ENCODE results near the gene ADCY9. TPM values are rescaled to one million over a fixed set of nuclear protein-coding genes. Genes with fewer than 3 reads are reported as not detected.

Gene ADCY9
- total RNA-seq, 1 donor from 2014 or later = 11.4 TPM

GRCh38 chr16:4005731-4006130 is 110.5 kb downstream of the ADCY9 start:
- DNase-seq (ENCODE audit: low read depth) (no peak), FAIRE-seq (no peak)
- peaks cover 3% of the 10 kb centered on the region for H3K27me3 Mint-ChIP-seq (ENCODE audit: low read depth, unreplicated experiment)
- no peaks in the 10 kb centered on the region for H3K9me3 Mint-ChIP-seq (ENCODE audit: unreplicated experiment)
- Histone ChIP-seq H3K27ac (ENCODE audit: low read depth, low read length) (no peak overlapping the region), H3K4me3 (ENCODE audit: insufficient read depth, low read depth, low read length) (no peak overlapping the region), H3K9ac (ENCODE audit: low read length) (no peak overlapping the region), H4K20me1 (ENCODE audit: insufficient read depth, low read length) (no peaks in the 10 kb centered on the region), H3K79me2 (ENCODE audit: insufficient read depth, low read length) (no peaks in the 10 kb centered on the region), H3K36me3 (ENCODE audit: insufficient read depth, low read length) (no peaks in the 10 kb centered on the region), H3K4me1 (ENCODE audit: insufficient read depth, low read length) (no peaks in the 10 kb centered on the region), H3K4me2 (ENCODE audit: low read length) (no peak overlapping the region), H2AFZ (ENCODE audit: low read depth, low read length) (no peak overlapping the region), H3K9me3 (ENCODE audit: insufficient read depth, low read depth, low read length) (no peaks in the 10 kb centered on the region), H3K27me3 (ENCODE audit: insufficient read depth, low read length) (no peaks in the 10 kb centered on the region)
- no peaks in the 10 kb centered on the region for H3K4me1 Mint-ChIP-seq (ENCODE audit: low read depth, unreplicated experiment)
- TF ChIP-seq CTCF (IDR thresholded peaks at IDR 0.05; ENCODE audit: insufficient read depth, low read depth, low read length) = no peak
- TF ChIP-seq EZH2 (IDR thresholded peaks at IDR 0.05; ENCODE audit: insufficient read depth, low read length) = no peak
- H3K4me3 Mint-ChIP-seq (ENCODE audit: unreplicated experiment) = no peak overlapping the region
- H3K27ac Mint-ChIP-seq (ENCODE audit: unreplicated experiment) = no peak overlapping the region
- peaks cover 7% of the 10 kb centered on the region for H3K36me3 Mint-ChIP-seq (ENCODE audit: low read depth, unreplicated experiment)

- H4K20me1 ChIP-seq (ENCODE audit: insufficient read depth, low read length) = no peaks in the 10 kb centered on the region
- H3K36me3 ChIP-seq (ENCODE audit: insufficient read depth, low read length) = no peaks in the 10 kb centered on the region
- H3K9ac ChIP-seq (ENCODE audit: low read length) = no peak overlapping the region
- H3K4me3 ChIP-seq (ENCODE audit: insufficient read depth, low read depth, low read length) = no peak overlapping the region
- Mint-ChIP-seq H3K4me1 (ENCODE audit: low read depth, unreplicated experiment) (no peaks in the 10 kb centered on the region), H3K27ac (ENCODE audit: unreplicated experiment) (no peak overlapping the region), H3K36me3 (ENCODE audit: low read depth, unreplicated experiment) (peaks cover 5% of the 10 kb centered on the region), H3K27me3 (ENCODE audit: low read depth, unreplicated experiment) (peaks cover 3% of the 10 kb centered on the region), H3K9me3 (ENCODE audit: unreplicated experiment) (no peaks in the 10 kb centered on the region), H3K4me3 (ENCODE audit: unreplicated experiment) (no peak overlapping the region)
- no peak for FAIRE-seq
- no peak for TF ChIP-seq CTCF (IDR thresholded peaks at IDR 0.05; ENCODE audit: insufficient read depth, low read depth, low read length)
- TF ChIP-seq EZH2 (IDR thresholded peaks at IDR 0.05; ENCODE audit: insufficient read depth, low read length) = no peak
- H3K79me2 ChIP-seq (ENCODE audit: insufficient read depth, low read length) = no peaks in the 10 kb centered on the region
- no peak overlapping the region for H3K27ac ChIP-seq (ENCODE audit: low read depth, low read length)
- no peak overlapping the region for H3K4me2 ChIP-seq (ENCODE audit: low read length)
- no peak overlapping the region for H2AFZ ChIP-seq (ENCODE audit: low read depth, low read length)
- no peaks in the 10 kb centered on the region for H3K4me1 ChIP-seq (ENCODE audit: insufficient read depth, low read length)
- no peaks in the 10 kb centered on the region for H3K27me3 ChIP-seq (ENCODE audit: insufficient read depth, low read length)
- H3K9me3 ChIP-seq (ENCODE audit: insufficient read depth, low read depth, low read length) = no peaks in the 10 kb centered on the region
- DNase-seq (ENCODE audit: low read depth) = no peak
These were observed 111.0 kb downstream of the ADCY9 start for GRCh38 chr16:4005281-4005680.

GRCh38 chr16:4004206-4004605 is 112.0 kb downstream of the ADCY9 start:
- Mint-ChIP-seq H3K36me3 (ENCODE audit: low read depth, unreplicated experiment) (peaks cover 5% of the 10 kb centered on the region), H3K27ac (ENCODE audit: unreplicated experiment) (no peak overlapping the region), H3K4me1 (ENCODE audit: low read depth, unreplicated experiment) (peaks cover 5% of the 10 kb centered on the region), H3K9me3 (ENCODE audit: unreplicated experiment) (no peaks in the 10 kb centered on the region), H3K4me3 (ENCODE audit: unreplicated experiment) (no peak overlapping the region), H3K27me3 (ENCODE audit: low read depth, unreplicated experiment) (peaks cover 3% of the 10 kb centered on the region)
- no peak overlapping the region for H3K4me3 ChIP-seq (ENCODE audit: insufficient read depth, low read depth, low read length)
- no peak overlapping the region for H3K4me2 ChIP-seq (ENCODE audit: low read length)
- no peaks in the 10 kb centered on the region for H3K27me3 ChIP-seq (ENCODE audit: insufficient read depth, low read length)
- no peak overlapping the region for H3K27ac ChIP-seq (ENCODE audit: low read depth, low read length)
- TF ChIP-seq CTCF (IDR thresholded peaks at IDR 0.05; ENCODE audit: insufficient read depth, low read depth, low read length) (no peak), EZH2 (IDR thresholded peaks at IDR 0.05; ENCODE audit: insufficient read depth, low read length) (no peak)
- FAIRE-seq = no peak
- H3K4me1 ChIP-seq (ENCODE audit: insufficient read depth, low read length) = peaks cover 5% of the 10 kb centered on the region
- no peaks in the 10 kb centered on the region for H3K79me2 ChIP-seq (ENCODE audit: insufficient read depth, low read length)
- no peak overlapping the region for H2AFZ ChIP-seq (ENCODE audit: low read depth, low read length)
- H4K20me1 ChIP-seq (ENCODE audit: insufficient read depth, low read length) = no peaks in the 10 kb centered on the region
- no peaks in the 10 kb centered on the region for H3K36me3 ChIP-seq (ENCODE audit: insufficient read depth, low read length)
- H3K9me3 ChIP-seq (ENCODE audit: insufficient read depth, low read depth, low read length) = no peaks in the 10 kb centered on the region
- no peak for DNase-seq (ENCODE audit: low read depth)
- no peak overlapping the region for H3K9ac ChIP-seq (ENCODE audit: low read length)

All from astrocyte (in vitro differentiated cells and primary cell).